Measurements from ENCODE around the gene ITPR1.

Gene ITPR1

GRCh38 chr3:4720316-4721075 is 227.3 kb downstream of the ITPR1 start:
- no peaks in the 10 kb centered on the region; the same call in 1 of the 2 replicates for H3K36me3 ChIP-seq

GRCh38 chr3:4721511-4721911 is 228.4 kb downstream of the ITPR1 start:
- no peak for DNase-seq
- Histone ChIP-seq H3K4me3 (ENCODE audit: low read depth, low read length) (no peak overlapping the region), H3K27me3 (no peaks in the 10 kb centered on the region), H3K9me3 (no peaks in the 10 kb centered on the region), H3K36me3 (no peaks in the 10 kb centered on the region; the same call in 1 of the 2 replicates), H3K4me1 (no peaks in the 10 kb centered on the region)
- TF ChIP-seq CTCF (IDR thresholded peaks at IDR 0.05; ENCODE audit: low read depth, low read length), result no peak

More at GRCh38 chr3:4720316-4721075, 227.3 kb downstream of the ITPR1 start:
- Histone ChIP-seq H3K4me1 (no peaks in the 10 kb centered on the region), H3K4me3 (ENCODE audit: low read depth, low read length) (no peak overlapping the region), H3K27me3 (no peaks in the 10 kb centered on the region), H3K9me3 (no peaks in the 10 kb centered on the region)
- DNase-seq, result no peak
- TF ChIP-seq CTCF (IDR thresholded peaks at IDR 0.05; ENCODE audit: low read depth, low read length), result peak; percentile 27; the same call in 1 of the 2 replicates

GRCh38 chr3:4722103-4722502 is 229.0 kb downstream of the ITPR1 start:
- H3K27me3 ChIP-seq, result no peaks in the 10 kb centered on the region
- peak; percentile 25; the same call in 1 of the 2 replicates for TF ChIP-seq CTCF (IDR thresholded peaks at IDR 0.05; ENCODE audit: low read depth, low read length)
- H3K4me1 ChIP-seq, result no peaks in the 10 kb centered on the region
- no peaks in the 10 kb centered on the region for H3K9me3 ChIP-seq
- H3K36me3 ChIP-seq, result no peaks in the 10 kb centered on the region; the same call in 1 of the 2 replicates
- H3K4me3 ChIP-seq (ENCODE audit: low read depth, low read length), result no peak overlapping the region
- no peak for DNase-seq

GRCh38 chr3:4724051-4724629 is 231.0 kb downstream of the ITPR1 start:
- TF ChIP-seq CTCF (IDR thresholded peaks at IDR 0.05; ENCODE audit: low read depth, low read length), result no peak
- Histone ChIP-seq H3K36me3 (no peaks in the 10 kb centered on the region; the same call in 1 of the 2 replicates), H3K27me3 (no peaks in the 10 kb centered on the region), H3K4me1 (no peaks in the 10 kb centered on the region), H3K4me3 (ENCODE audit: low read depth, low read length) (no peak overlapping the region), H3K9me3 (no peaks in the 10 kb centered on the region)
- DNase-seq, result no peak

GRCh38 chr3:4726549-4726948 is 233.4 kb downstream of the ITPR1 start:
- Histone ChIP-seq H3K4me3 (ENCODE audit: low read depth, low read length) (no peak overlapping the region), H3K27me3 (no peaks in the 10 kb centered on the region), H3K36me3 (no peaks in the 10 kb centered on the region; the same call in 1 of the 2 replicates), H3K9me3 (no peaks in the 10 kb centered on the region), H3K4me1 (no peaks in the 10 kb centered on the region)
- TF ChIP-seq CTCF (IDR thresholded peaks at IDR 0.05; ENCODE audit: low read depth, low read length), result no peak
- DNase-seq, result no peak
